ENCODE data around the gene ANKRD52. TPM values are rescaled to one million over a fixed set of nuclear protein-coding genes. Genes with fewer than 3 reads are reported as not detected.

The ANKRD52 gene
- total RNA-seq, 1 donor from 2014 or later: 63.2 TPM

GRCh38 chr12:56242986-56243385, 15.2 kb downstream of the ANKRD52 start:
- Mint-ChIP-seq H3K4me1 (no peaks in the 10 kb centered on the region), H3K9me3 (no peaks in the 10 kb centered on the region), H3K4me3 (no peak overlapping the region), H3K27ac (no peak overlapping the region), H3K27me3 (ENCODE audit: low read depth) (no peaks in the 10 kb centered on the region), H3K36me3 (peaks cover 41% of the 10 kb centered on the region)
- no peak for DNase-seq (ENCODE audit: low spot score in 2 of 2, unreplicated experiment in 2 of 2)
- TF ChIP-seq CTCF (IDR thresholded peaks at IDR 0.05; ENCODE audit: unreplicated experiment): no peak

GRCh38 chr12:56241424-56242303, 16.5 kb downstream of the ANKRD52 start:
- no peak overlapping the region for H3K27ac Mint-ChIP-seq

DNA sequence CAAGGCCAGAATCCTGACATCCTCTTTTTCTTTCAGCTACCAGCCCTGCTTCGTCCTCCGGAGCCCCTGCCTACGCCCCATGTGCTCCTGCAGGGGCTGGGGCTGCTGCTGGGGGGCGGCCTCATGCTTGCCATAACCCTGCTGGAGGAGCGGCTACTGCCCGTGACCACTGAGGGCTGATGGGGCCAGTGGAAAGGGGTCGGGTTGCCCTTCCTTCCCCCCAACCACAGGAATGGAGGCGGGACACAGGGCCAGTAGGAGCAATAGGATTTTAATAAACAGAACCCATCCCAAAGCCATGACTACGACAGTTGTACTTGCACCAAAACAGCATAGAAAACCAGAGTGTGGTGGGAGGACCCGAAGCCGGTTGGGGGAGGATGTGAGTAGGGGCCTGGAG, 20.6 kb downstream of the ANKRD52 start:
- H3K27me3 Mint-ChIP-seq (ENCODE audit: low read depth): no peaks in the 10 kb centered on the region
- no peak overlapping the region for H3K4me3 Mint-ChIP-seq
- no peak overlapping the region for H3K27ac Mint-ChIP-seq
- no peaks in the 10 kb centered on the region for H3K4me1 Mint-ChIP-seq
- peaks cover 19% of the 10 kb centered on the region for H3K36me3 Mint-ChIP-seq
- no peak for DNase-seq (ENCODE audit: low spot score in 2 of 2, unreplicated experiment in 2 of 2)
- H3K9me3 Mint-ChIP-seq: no peaks in the 10 kb centered on the region
- TF ChIP-seq CTCF (IDR thresholded peaks at IDR 0.05; ENCODE audit: unreplicated experiment): no peak

More at GRCh38 chr12:56241424-56242303, 16.5 kb downstream of the ANKRD52 start:
- no peaks in the 10 kb centered on the region for H3K9me3 Mint-ChIP-seq
- H3K4me1 Mint-ChIP-seq: no peaks in the 10 kb centered on the region
- peaks cover 36% of the 10 kb centered on the region for H3K36me3 Mint-ChIP-seq
- no peak for TF ChIP-seq CTCF (IDR thresholded peaks at IDR 0.05; ENCODE audit: unreplicated experiment)
- DNase-seq (ENCODE audit: low spot score in 2 of 2, unreplicated experiment in 2 of 2): no peak
- H3K4me3 Mint-ChIP-seq: no peak overlapping the region
- H3K27me3 Mint-ChIP-seq (ENCODE audit: low read depth): no peaks in the 10 kb centered on the region

DNA sequence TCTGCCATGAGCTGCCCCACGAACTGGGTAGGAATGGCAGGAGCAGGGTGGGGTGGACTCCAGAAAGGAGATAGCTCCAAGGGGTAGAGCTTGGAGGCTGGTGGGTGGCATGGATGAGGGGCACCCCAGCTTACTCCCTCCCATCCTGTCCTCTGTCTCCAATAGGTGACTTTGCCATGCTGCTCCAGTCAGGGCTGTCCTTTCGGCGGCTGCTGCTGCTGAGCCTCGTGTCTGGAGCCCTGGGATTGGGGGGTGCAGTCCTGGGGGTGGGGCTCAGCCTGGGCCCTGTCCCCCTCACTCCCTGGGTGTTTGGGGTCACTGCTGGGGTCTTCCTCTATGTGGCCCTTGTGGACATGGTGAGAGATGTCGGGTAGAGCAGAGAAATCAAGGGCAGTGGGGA, 21.2 kb downstream of the ANKRD52 start:
- Mint-ChIP-seq H3K4me3 (no peak overlapping the region), H3K9me3 (no peaks in the 10 kb centered on the region), H3K36me3 (peaks cover 16% of the 10 kb centered on the region), H3K27me3 (ENCODE audit: low read depth) (no peaks in the 10 kb centered on the region), H3K27ac (no peak overlapping the region), H3K4me1 (no peaks in the 10 kb centered on the region)
- no peak for TF ChIP-seq CTCF (IDR thresholded peaks at IDR 0.05; ENCODE audit: unreplicated experiment)
- no peak for DNase-seq (ENCODE audit: low spot score in 2 of 2, unreplicated experiment in 2 of 2)

DNA sequence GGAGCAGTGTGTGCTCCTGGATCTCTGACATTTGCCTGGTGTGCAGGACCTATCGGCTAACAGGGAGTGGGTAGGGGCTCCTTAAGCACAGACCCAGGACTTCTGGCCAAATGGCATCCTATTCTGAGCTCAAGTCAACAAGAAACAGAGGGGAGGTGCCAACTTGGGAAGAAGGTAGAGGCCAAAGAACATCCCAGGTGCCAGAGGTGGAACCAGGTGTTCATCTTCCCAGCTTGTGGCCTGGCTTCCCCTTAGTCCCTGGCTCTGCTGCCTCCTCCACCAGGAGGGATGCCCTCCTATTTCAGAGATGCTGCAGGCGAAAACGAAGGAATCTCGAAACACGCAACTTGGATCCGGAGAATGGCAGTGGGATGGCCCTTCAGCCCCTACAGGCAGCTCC, 22.1 kb downstream of the ANKRD52 start:
- Mint-ChIP-seq H3K27ac (no peak overlapping the region), H3K4me3 (no peak overlapping the region), H3K9me3 (no peaks in the 10 kb centered on the region), H3K4me1 (no peaks in the 10 kb centered on the region), H3K27me3 (ENCODE audit: low read depth) (no peaks in the 10 kb centered on the region), H3K36me3 (peaks cover 8% of the 10 kb centered on the region)
- no peak for DNase-seq (ENCODE audit: low spot score in 2 of 2, unreplicated experiment in 2 of 2)
- no peak for TF ChIP-seq CTCF (IDR thresholded peaks at IDR 0.05; ENCODE audit: unreplicated experiment)
